GM12878 (cell line): ENCODE data around the gene AP3B2. TPM values are rescaled to one million over a fixed set of nuclear protein-coding genes. Genes with fewer than 3 reads are reported as not detected.

ENCODE experiments used
- ATAC-seq: fragments of 200-7000 bp; cut with Tn5 transposase; 3 replicates; pipeline ENCODE4 v1.9.1; 2020; ENCODE audit warnings: mild to moderate bottlenecking, moderate library complexity
- BruUV-seq: library from RNA; stranded (reverse); fragments of 400-500 nt; replicated peaks from 2 replicates; lab custom pipeline; 2021; lab: Mats Ljungman, UMichigan
- CTCF ChIA-PET: fragments of 300-600 bp; sonication (Branson Sonifier 250); formaldehyde crosslinking; extraction: SDS; loops from one replicate; lab custom pipeline; 2021; ENCODE audit warnings: inconsistent platforms; lab: Yijun Ruan, JAX
- POLR2A ChIA-PET: fragments of 350-600 bp; formaldehyde crosslinking; extraction: SDS; loops from one replicate; lab custom pipeline; 2021; ENCODE audit warnings: inconsistent platforms; lab: Charles Lee
- RAD21 ChIA-PET: fragments of 300-600 bp; sonication (Branson Sonifier 250); formaldehyde crosslinking; loops from one replicate; lab custom pipeline; 2023; ENCODE audit warnings: antibody characterized with exemption; ENCODE audit not compliant: unreplicated experiment; lab: Charles Lee
- SMC1A ChIA-PET: fragments of 300-600 bp; sonication (Branson Sonifier 250); formaldehyde crosslinking; loops from one replicate; lab custom pipeline; 2023; ENCODE audit not compliant: unreplicated experiment, uncharacterized antibody; lab: Charles Lee
- DNase-seq: peaks from one replicate; pipeline ENCODE4 v3.0.0-alpha.2; 2011; ENCODE audit warnings: low read depth, low spot score
- FAIRE-seq: peaks from 3 replicates; lab custom pipeline; 2011; peaks lifted over from hg19 to GRCh38; lab: Jason Lieb, UNC
- H2AFZ ChIP-seq: 2 replicates; pipeline ENCODE4 v1.6.0; 2011; ENCODE audit warnings: low read depth, low read length, control low read depth; ENCODE audit not compliant: control insufficient read depth
- H3K27ac ChIP-seq: 2 replicates; pipeline ENCODE4 v1.5.1; 2011; ENCODE audit warnings: control low read depth; ENCODE audit not compliant: control insufficient read depth, insufficient read depth
- H3K27me3 ChIP-seq, 2 experiments: replicated peaks in 1 of 2; 2 replicates each; pipeline versions ENCODE4 v1.6.0 to v1.6.1; 2011; ENCODE audit warnings: low read length in 1 of 2; ENCODE audit not compliant: control insufficient read depth in 2 of 2, insufficient read depth in 2 of 2
- H3K36me3 ChIP-seq, 2 experiments: 2 replicates each; pipeline ENCODE4 v1.5.1; 2011; ENCODE audit warnings: low read length in 1 of 2; ENCODE audit not compliant: control insufficient read depth in 2 of 2, insufficient read depth in 2 of 2
- H3K4me1 ChIP-seq: 2 replicates; pipeline ENCODE4 v1.6.1; 2011; ENCODE audit warnings: mild to moderate bottlenecking, low read length, moderate library complexity, mixed read lengths; ENCODE audit not compliant: control insufficient read depth, insufficient read depth
- H3K4me2 ChIP-seq: 2 replicates; pipeline ENCODE4 v1.6.0; 2011; ENCODE audit warnings: control low read depth; ENCODE audit not compliant: control insufficient read depth, insufficient read depth
- H3K4me3 ChIP-seq: fragments of 200-600 bp; sonication (generic); 2 replicates; pipeline ENCODE4 v1.5.1; 2016
- H3K79me2 ChIP-seq: 2 replicates; pipeline ENCODE4 v1.6.0; 2011; ENCODE audit warnings: low read length; ENCODE audit not compliant: control insufficient read depth, insufficient read depth
- H3K9ac ChIP-seq: 2 replicates; pipeline ENCODE4 v1.8.0; 2011; ENCODE audit warnings: low read length, control low read depth, mixed read lengths; ENCODE audit not compliant: control insufficient read depth, insufficient read depth
- H3K9me3 ChIP-seq: replicated peaks from 3 replicates; pipeline ENCODE4 v1.5.1; 2011; ENCODE audit warnings: mild to moderate bottlenecking, low read length; ENCODE audit not compliant: control insufficient read depth, insufficient read depth
- H4K20me1 ChIP-seq: 2 replicates; pipeline ENCODE4 v1.6.0; 2011; ENCODE audit not compliant: control insufficient read depth, insufficient read depth
- BMI1 ChIP-seq: fragments of 450-650 bp; IDR thresholded peaks from 2 replicates; pipeline ENCODE4 v1.6.1; 2016; ENCODE audit warnings: mild to moderate bottlenecking, moderate library complexity, borderline replicate concordance
- CREM ChIP-seq: IDR thresholded peaks from 2 replicates; pipeline ENCODE4 v1.6.1; 2014; ENCODE audit warnings: antibody characterized with exemption, low read depth
- FOXK2 ChIP-seq: fragments of 450-650 bp; IDR thresholded peaks from 2 replicates; pipeline ENCODE4 v1.6.1; 2017; ENCODE audit warnings: mild to moderate bottlenecking, moderate library complexity
- MTA3 ChIP-seq: IDR thresholded peaks from 2 replicates; pipeline ENCODE4 v1.6.1; 2012; ENCODE audit warnings: low read length, inconsistent platforms, borderline replicate concordance
- MXI1 ChIP-seq: fragments of 150-350 bp; IDR thresholded peaks from 2 replicates; pipeline ENCODE4 v1.6.1; 2011; ENCODE audit warnings: low read depth, mild to moderate bottlenecking, inconsistent platforms, low read length, improper control_type of control experiment
- RUNX3 ChIP-seq: IDR thresholded peaks from 2 replicates; pipeline ENCODE4 v1.6.1; 2012; ENCODE audit warnings: low read length, inconsistent platforms
- TBL1XR1 ChIP-seq: IDR thresholded peaks from 2 replicates; pipeline ENCODE4 v1.6.1; 2012; ENCODE audit warnings: low read depth, low read length, improper control_type of control experiment
- ZSCAN29 ChIP-seq: fragments of 450-650 bp; IDR thresholded peaks from 2 replicates; pipeline ENCODE4 v1.6.1; 2017; ENCODE audit warnings: mild to moderate bottlenecking, moderate library complexity
- WGBS: methylation state at CpG from one replicate; pipeline ENCODE4 v1.1.6; 2016; ENCODE audit warnings: low lambda C conversion rate; ENCODE audit not compliant: insufficient replicate concordance, insufficient coverage; ENCODE audit errors: missing lambda C conversion rate; 5-methylcytosine and 5-hydroxymethylcytosine counted together
- in situ Hi-C: fragments of 300-500 bp; cut with MboI; formaldehyde crosslinking; loops from 9 replicates; pipeline ENCODE4 v1.14.3; 2018; ENCODE audit warnings: mixed read lengths
- intact Hi-C: fragments of 100-400 bp; cut with micrococcal nuclease; formaldehyde crosslinking; loops from one replicate; pipeline ENCODE4 v1.14.2; 2022; ENCODE audit not compliant: unreplicated experiment
- polyA plus RNA-seq, 11 experiments: library from polyadenylated mRNA; depleted of rRNA in 4 of 11; unstranded in 6 of 11; stranded (reverse) in 5 of 11; fragments of >200 nt; fragmentation: Nextera tagmentation in 4 of 11; fragmentation: Illumina TruSeq in 1 of 11; extraction: Ambion mirVana in 4 of 11; extraction: Trizol in 1 of 11; gene quantifications; 1 replicate in 1 of 11; 2 replicates in 10 of 11; pipeline versions ENCODE4 v1.2.1 to v1.2.3, GENCODE V29; 2011 to 2016; ENCODE audit warnings: inconsistent platforms in 2 of 11, missing spikeins in 2 of 11, low read depth in 1 of 11
- total RNA-seq, 4 experiments: library from RNA; depleted of rRNA in 3 of 4; stranded (reverse); fragments of >200 nt in 3 of 4; fragmentation: Illumina TruSeq in 1 of 4; extraction: Trizol in 1 of 4; gene quantifications; 2 replicates each; pipeline versions ENCODE4 v1.2.1 to v1.2.3, GENCODE V29; 2013 to 2021
- TF ChIP-seq, protein P1 (sequence below): fragments of 450-650 bp; IDR thresholded peaks from 2 replicates; pipeline ENCODE4 v1.6.1; 2014; ENCODE audit warnings: mild to moderate bottlenecking
- TF ChIP-seq, protein P2 (sequence below): IDR thresholded peaks from 2 replicates; pipeline ENCODE4 v1.6.1; 2012; ENCODE audit warnings: low read length, inconsistent platforms
- TF ChIP-seq, protein P3 (sequence below): fragments of 450-650 bp; IDR thresholded peaks from 2 replicates; pipeline ENCODE4 v1.6.1; 2017; ENCODE audit warnings: mild to moderate bottlenecking, moderate library complexity

AP3B2 gene
- total and polyA plus RNA-seq, 10 of the 15 experiments (the other 5 are each of a cell fraction or from before 2014, with no cell fraction given), result not detected

DNA sequence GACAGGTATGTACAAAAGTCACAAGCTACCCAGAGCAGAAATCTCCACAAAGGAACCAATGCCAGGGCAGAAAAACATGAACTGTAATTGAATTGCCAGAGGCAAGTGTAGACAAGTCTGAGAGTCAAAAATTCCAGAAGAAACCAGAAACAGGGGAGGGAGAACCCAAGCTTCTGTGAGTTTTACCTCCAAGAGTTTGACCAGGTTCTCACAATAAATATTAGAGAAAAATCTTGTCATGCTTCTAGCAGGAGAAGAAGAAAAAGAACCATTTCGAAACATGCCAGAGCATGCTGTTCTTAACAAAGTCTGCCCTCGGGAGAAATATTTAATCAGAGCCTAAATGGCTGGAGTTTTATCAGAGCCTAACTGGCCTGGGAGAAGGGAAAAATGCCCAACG is 32.5 kb upstream of the AP3B2 start:
- ChIA-PET POLR2A (interaction anchor here (0.6 to 0.8 kb wide), 2 partner anchors 8 to 134 kb away, joined by 3 read pairs; no protein-coding TSS in a partner anchor), SMC1A (interaction anchor here (1.0 kb wide), 1 partner anchor 148 kb away, joined by 3 read pairs; no protein-coding TSS in a partner anchor), CTCF (no interaction called here), RAD21 (no interaction called here)
- Histone ChIP-seq H2AFZ (no peak overlapping the region), H3K36me3 (peaks cover 0 to 3% of the 10 kb centered on the region in 2 experiments; a peak in 1 of 4 replicates), H3K9ac (no peak overlapping the region), H3K4me1 (no peaks in the 10 kb centered on the region), H3K4me3 (no peak overlapping the region), H3K4me2 (no peak overlapping the region), H4K20me1 (no peaks in the 10 kb centered on the region), H3K9me3 (no peaks in the 10 kb centered on the region), H3K27me3 (no peaks in the 10 kb centered on the region), H3K79me2 (no peaks in the 10 kb centered on the region), H3K27ac (no peak overlapping the region)
- TF ChIP-seq TBL1XR1 (no peak), CREM (no peak)
- DNase-seq, result no peak
- in situ Hi-C loops, result no loop called here
- intact Hi-C loops, result no loop called here
- BruUV-seq, result no TSS peak
- no peak for ATAC-seq
- FAIRE-seq, result no peak
- WGBS, result 92% methylated on average over 3 of the region's 3 CpGs

DNA sequence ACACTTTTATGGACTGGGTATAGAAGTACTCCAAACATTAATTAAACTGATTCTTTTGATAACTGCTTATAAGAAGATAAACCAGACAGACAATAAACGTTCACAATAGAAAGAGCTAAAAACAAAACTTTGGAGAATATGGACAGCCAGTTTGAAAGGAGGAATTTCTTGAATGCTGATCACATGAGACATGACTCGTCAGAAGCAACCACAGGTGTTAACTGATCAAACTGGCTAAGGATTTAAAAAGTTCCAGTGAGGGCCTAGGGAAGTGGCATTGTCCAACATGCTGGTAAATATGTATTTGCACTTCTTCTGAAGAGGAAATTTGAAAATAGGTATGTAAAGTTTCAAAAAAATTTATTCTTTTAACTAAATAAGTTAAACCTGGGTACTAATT is 29.4 kb upstream of the AP3B2 start:
- Histone ChIP-seq H3K4me2 (no peak overlapping the region), H3K36me3 (peaks cover 0 to 3% of the 10 kb centered on the region in 2 experiments; a peak in 1 of 4 replicates), H3K4me3 (no peak overlapping the region), H3K4me1 (no peaks in the 10 kb centered on the region), H3K79me2 (no peaks in the 10 kb centered on the region), H2AFZ (no peak overlapping the region), H3K27me3 (no peaks in the 10 kb centered on the region), H4K20me1 (no peaks in the 10 kb centered on the region), H3K9ac (no peak overlapping the region), H3K9me3 (no peaks in the 10 kb centered on the region), H3K27ac (no peak overlapping the region)
- 54% methylated on average over 2 of the region's 2 CpGs for WGBS
- ChIA-PET POLR2A (interaction anchor here (0.6 kb wide), 1 partner anchor 264 kb away, joined by 4 read pairs; no protein-coding TSS in a partner anchor), RAD21 (no interaction called here), CTCF (no interaction called here), SMC1A (no interaction called here)
- DNase-seq (no peak), FAIRE-seq (no peak), ATAC-seq (no peak)
- in situ Hi-C loops (no loop called here), intact Hi-C loops (no loop called here)
- BruUV-seq, result no TSS peak
- TF ChIP-seq FOXK2 (no peak), ZSCAN29 (no peak), BMI1 (no peak), RUNX3 (no peak), MXI1 (no peak), MTA3 (no peak)
- TF ChIP-seq, protein P1, sequence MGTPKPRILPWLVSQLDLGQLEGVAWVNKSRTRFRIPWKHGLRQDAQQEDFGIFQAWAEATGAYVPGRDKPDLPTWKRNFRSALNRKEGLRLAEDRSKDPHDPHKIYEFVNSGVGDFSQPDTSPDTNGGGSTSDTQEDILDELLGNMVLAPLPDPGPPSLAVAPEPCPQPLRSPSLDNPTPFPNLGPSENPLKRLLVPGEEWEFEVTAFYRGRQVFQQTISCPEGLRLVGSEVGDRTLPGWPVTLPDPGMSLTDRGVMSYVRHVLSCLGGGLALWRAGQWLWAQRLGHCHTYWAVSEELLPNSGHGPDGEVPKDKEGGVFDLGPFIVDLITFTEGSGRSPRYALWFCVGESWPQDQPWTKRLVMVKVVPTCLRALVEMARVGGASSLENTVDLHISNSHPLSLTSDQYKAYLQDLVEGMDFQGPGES, result no peak
- TF ChIP-seq, protein P2, sequence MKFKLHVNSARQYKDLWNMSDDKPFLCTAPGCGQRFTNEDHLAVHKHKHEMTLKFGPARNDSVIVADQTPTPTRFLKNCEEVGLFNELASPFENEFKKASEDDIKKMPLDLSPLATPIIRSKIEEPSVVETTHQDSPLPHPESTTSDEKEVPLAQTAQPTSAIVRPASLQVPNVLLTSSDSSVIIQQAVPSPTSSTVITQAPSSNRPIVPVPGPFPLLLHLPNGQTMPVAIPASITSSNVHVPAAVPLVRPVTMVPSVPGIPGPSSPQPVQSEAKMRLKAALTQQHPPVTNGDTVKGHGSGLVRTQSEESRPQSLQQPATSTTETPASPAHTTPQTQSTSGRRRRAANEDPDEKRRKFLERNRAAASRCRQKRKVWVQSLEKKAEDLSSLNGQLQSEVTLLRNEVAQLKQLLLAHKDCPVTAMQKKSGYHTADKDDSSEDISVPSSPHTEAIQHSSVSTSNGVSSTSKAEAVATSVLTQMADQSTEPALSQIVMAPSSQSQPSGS, result no peak
- TF ChIP-seq, protein P3, sequence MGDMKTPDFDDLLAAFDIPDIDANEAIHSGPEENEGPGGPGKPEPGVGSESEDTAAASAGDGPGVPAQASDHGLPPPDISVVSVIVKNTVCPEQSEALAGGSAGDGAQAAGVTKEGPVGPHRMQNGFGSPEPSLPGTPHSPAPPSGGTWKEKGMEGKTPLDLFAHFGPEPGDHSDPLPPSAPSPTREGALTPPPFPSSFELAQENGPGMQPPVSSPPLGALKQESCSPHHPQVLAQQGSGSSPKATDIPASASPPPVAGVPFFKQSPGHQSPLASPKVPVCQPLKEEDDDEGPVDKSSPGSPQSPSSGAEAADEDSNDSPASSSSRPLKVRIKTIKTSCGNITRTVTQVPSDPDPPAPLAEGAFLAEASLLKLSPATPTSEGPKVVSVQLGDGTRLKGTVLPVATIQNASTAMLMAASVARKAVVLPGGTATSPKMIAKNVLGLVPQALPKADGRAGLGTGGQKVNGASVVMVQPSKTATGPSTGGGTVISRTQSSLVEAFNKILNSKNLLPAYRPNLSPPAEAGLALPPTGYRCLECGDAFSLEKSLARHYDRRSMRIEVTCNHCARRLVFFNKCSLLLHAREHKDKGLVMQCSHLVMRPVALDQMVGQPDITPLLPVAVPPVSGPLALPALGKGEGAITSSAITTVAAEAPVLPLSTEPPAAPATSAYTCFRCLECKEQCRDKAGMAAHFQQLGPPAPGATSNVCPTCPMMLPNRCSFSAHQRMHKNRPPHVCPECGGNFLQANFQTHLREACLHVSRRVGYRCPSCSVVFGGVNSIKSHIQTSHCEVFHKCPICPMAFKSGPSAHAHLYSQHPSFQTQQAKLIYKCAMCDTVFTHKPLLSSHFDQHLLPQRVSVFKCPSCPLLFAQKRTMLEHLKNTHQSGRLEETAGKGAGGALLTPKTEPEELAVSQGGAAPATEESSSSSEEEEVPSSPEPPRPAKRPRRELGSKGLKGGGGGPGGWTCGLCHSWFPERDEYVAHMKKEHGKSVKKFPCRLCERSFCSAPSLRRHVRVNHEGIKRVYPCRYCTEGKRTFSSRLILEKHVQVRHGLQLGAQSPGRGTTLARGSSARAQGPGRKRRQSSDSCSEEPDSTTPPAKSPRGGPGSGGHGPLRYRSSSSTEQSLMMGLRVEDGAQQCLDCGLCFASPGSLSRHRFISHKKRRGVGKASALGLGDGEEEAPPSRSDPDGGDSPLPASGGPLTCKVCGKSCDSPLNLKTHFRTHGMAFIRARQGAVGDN, result no peak
